Superior temporal gyrus (tissue), 1 donor: ENCODE data around the gene EMILIN1.

Source experiments
- DNase-seq: peaks from one replicate; pipeline ENCODE4 v3.0.0-alpha.2; 2016; ENCODE audit errors: extremely low spot score

The EMILIN1 gene

GRCh38 chr2:27122791-27123190 is 44.4 kb downstream of the EMILIN1 start:
- no peak for DNase-seq

GRCh38 chr2:27123302-27124150 is 45.1 kb downstream of the EMILIN1 start, which contains the start of gene ABHD1:
Gene ABHD1, plus strand, starts transcription at chr2:27123815. Its CDS starts 134 bp downstream, at chr2:27123949.
- peak; percentile 50 for DNase-seq

DNA sequence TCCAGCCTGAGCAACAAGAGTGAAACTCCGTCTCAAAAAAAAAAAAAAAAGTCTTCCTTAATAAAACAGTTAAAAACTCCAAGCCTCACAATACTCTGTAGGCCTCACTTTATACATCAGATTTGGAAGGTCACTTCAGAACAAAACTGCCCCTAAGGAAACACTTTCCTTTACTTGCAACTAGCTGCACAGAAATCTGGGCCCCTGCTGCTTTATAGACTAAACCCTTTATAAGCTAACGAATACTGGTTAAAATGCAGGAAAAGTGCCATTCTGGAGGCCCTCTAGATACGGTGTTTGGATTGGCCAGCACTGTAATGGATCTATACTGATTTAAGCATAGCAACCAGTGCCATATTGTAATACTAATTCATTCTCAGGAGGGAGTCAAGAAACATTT is 46.7 kb downstream of the EMILIN1 start:
- no peak for DNase-seq

DNA sequence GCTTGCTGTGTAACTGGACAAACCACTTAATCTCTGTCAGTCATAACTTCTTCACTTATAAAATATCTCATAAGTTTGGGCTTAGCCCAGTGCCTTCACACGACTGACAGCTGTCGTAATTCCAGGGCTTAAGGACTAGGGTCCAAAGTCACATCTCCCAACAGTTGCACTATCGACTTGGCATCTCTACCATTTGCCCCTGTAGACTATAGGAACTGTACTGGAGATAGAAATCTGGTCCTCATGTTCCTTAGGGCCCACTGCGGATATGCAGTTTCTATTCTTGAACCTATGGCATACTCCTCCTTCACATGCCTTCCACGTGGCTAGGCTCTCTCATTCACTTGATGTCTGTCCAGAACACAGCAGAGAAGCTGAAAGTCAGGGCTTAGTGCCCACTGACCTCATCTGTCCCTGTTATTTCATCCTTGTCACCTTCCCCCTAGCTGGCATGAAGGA is 47.9 kb downstream of the EMILIN1 start:
- no peak for DNase-seq

- no peak for DNase-seq
These were observed 49.7 kb downstream of the EMILIN1 start for GRCh38 chr2:27127883-27128667.

DNA sequence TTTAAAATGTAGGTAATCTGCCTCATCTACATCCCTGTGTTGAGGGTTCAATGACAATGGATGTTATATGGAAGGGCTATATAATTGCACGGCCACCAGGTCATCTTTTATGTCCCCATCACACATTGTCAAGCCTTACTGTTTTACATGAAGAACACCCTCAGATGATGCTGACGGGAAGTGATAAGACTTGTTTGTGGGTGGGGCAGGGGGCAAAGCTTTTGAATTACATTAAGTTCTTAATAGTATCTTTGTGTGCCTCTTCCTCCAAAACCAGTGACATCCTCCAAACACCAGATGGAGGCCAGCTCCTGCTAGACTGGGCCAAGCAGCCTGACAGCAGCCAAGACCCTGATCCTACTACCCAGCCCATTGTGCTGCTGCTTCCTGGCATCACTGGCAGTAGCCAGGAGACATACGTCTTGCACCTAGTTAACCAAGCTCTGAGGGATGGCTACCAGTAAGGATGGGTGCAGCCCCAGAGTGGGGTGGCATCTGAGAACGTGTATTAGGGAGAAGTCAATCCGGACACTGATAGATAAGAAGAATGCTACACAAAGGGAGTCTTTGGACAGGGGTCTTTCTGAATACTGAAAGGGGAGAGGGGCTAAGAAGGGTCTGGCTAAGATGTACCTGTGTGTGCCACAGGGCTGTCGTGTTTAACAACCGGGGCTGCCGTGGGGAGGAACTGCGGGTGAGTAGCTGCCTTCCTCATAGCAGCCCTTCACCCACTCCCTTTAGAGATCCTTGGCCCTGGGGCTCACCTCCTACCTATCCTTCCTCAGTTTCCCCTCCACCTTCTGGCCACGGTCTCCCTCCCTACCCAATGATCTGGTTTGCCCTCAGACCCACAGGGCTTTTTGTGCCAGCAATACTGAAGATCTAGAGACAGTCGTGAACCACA is 50.5 kb downstream of the EMILIN1 start:
- DNase-seq, result no peak

GRCh38 chr2:27130396-27130795 is 52.0 kb downstream of the EMILIN1 start:
- DNase-seq, result no peak

GRCh38 chr2:27131429-27131828 is 53.0 kb downstream of the EMILIN1 start:
- DNase-seq, result no peak

DNA sequence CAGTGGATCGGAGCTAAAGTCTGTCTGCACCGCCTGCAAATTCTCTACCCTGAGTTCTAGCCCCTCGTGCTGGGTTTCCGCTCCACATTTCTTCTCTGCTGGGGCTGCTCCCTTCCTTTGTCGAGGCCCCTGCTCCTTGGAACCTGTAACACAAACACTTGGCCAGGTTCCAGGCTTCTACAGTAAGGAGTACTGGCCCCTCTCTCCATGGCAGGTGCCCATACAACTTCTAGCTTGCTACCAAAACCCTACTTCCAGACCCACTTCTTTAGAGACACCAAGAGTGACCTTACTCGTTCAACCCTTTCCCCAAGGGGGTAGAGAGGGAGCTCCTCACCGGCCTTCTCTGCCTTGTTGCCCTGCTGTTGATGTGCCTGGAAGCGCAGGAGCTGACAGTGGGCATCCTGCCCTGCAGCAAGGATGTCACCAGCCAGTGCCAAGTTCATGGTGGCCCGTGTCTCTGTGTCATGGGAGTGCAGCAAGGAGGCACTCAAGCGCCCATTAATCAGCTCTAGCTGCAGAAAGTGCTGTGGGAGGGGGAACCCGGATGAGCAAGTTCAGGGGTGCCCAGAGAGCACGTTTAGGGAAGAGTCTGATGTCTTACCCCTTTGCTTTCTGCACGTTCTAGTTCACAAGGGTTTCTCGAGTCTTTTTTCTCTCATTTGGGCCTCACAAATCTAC is 54.9 kb downstream of the EMILIN1 start:
- no peak for DNase-seq

- peak; percentile 96 for DNase-seq
These were observed 55.7 kb downstream of the EMILIN1 start, which contains the start of gene PREB for GRCh38 chr2:27133905-27134780. Gene PREB, minus strand, starts transcription at chr2:27134636. Its CDS starts 215 bp downstream, at chr2:27134421.

DNA sequence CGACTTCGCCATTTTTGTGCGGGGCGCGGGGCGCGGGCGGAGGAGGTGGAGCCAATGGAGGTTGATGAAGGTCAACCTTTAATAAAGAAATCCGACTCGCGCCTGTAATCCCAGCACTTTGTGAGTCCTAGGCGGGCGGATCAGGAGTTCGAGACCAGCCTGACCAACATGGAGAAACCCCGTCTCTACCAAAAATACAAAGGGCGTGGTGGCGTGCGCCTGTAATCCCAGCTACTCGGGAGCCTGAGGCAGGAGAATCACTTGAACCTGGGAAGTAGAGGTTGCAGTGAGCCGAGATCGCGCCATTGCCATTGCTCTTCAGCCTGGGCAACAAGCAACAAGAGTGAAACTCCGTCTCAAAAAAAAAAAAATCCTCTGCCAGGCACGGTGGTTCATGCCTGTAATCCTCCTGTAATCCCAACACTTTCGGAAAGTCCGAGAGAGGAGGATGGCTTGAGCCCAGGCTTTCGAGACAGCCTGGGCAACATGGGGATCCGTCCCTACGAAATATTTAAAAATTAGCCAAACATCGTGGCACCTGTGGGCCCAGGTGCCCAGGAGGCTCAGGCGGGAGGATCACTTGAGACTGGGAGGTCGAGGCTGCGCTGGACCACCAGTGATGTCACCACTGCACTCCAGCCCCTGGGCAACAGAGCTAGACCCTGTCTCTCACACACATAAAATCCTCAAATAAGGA is 56.5 kb downstream of the EMILIN1 start:
- no peak for DNase-seq

DNA sequence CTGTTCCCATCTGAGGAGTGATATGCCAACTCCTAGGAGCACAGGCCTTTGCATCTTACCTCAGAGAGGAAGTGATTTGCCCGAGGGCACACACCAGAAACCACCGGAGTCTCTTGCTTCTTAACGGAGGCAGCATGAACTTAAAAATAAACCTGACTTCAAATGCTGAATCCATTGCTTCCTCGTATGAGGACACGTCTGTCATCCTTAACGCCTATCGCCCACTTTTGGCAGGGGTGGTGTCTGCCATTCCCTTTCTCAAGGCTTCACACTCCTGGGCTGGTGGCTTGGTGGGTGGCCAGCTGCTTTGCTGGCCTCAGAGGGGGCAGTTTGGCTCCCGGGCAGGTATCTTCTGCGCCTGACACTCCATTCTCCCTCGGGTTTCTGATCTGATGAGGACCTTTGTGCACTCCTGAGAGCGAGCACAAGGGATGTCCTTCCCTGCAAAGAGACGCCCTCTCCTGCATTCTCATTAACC is 57.1 kb downstream of the EMILIN1 start:
- no peak for DNase-seq
